Putamen (tissue), 1 donor: ENCODE results near the gene RTCB.

ENCODE experiments used
- DNase-seq: peaks from one replicate; pipeline ENCODE4 v3.0.0-alpha.2; 2016; ENCODE audit warnings: low spot score

RTCB gene

GRCh38 chr22:32339190-32340012, 72.6 kb downstream of the RTCB start:
- no peak for DNase-seq

GRCh38 chr22:32338757-32339156, 73.3 kb downstream of the RTCB start:
- DNase-seq = no peak
